Epithelial cell of proximal tubule (primary cell): ENCODE data around the gene RIN1. TPM values are rescaled to one million over a fixed set of nuclear protein-coding genes. Genes with fewer than 3 reads are reported as not detected.

ENCODE experiments used
- DNase-seq: peaks from one replicate; pipeline ENCODE4 v3.0.0-alpha.2; 2011; ENCODE audit warnings: low read depth
- H3K4me3 ChIP-seq: 2 replicates; pipeline ENCODE4 v1.5.1; 2011; ENCODE audit warnings: low read depth, mild to moderate bottlenecking, low read length
- total RNA-seq: library from RNA; depleted of rRNA; stranded (reverse); fragments of >200 nt; gene quantifications from 2 replicates; pipeline ENCODE4 v1.2.3, GENCODE V29; 2015
- TF ChIP-seq, protein P1 (sequence below): conservative IDR thresholded peaks from 2 replicates; pipeline ENCODE4 v1.5.1; 2012; ENCODE audit warnings: low read depth, mild to moderate bottlenecking, low read length

The RIN1 gene
- total RNA-seq, 1 donor from 2014 or later: 18.9 TPM

DNA sequence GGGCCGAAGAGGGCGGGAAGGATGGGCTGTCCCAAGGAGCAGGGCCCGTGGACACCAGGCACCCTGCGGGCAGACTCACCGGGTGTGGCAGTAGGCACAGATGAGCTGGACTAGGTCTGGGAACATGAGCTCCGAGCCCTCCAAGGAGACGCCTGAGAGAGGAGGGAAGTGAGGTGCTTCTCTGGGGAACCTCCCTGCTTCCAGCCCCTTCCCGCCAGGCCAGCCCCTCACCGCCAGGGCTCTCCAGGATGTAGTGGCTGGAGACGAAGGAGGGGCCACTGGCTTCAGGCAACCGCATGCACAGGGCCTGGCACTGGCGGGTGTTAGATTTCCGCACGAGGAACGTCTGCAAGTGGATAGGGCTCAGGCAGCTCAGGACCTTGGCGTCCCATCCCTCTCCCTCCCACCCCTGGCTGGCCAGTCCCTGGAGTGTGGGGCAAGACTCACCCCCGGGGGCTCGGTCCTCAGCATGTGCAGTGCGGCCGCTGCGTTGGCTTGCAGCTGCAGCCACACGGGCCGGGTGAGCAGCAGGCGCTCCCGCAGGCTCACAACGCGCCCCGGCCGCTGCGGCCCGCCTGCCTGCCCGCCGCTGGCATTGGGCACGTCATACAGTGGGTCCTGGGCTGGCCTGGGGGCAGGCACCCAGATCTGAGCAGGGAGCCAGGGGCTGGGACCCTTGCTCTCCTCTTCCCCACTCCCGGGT is 552 bp downstream of the RIN1 start:
- TF ChIP-seq, protein P1, sequence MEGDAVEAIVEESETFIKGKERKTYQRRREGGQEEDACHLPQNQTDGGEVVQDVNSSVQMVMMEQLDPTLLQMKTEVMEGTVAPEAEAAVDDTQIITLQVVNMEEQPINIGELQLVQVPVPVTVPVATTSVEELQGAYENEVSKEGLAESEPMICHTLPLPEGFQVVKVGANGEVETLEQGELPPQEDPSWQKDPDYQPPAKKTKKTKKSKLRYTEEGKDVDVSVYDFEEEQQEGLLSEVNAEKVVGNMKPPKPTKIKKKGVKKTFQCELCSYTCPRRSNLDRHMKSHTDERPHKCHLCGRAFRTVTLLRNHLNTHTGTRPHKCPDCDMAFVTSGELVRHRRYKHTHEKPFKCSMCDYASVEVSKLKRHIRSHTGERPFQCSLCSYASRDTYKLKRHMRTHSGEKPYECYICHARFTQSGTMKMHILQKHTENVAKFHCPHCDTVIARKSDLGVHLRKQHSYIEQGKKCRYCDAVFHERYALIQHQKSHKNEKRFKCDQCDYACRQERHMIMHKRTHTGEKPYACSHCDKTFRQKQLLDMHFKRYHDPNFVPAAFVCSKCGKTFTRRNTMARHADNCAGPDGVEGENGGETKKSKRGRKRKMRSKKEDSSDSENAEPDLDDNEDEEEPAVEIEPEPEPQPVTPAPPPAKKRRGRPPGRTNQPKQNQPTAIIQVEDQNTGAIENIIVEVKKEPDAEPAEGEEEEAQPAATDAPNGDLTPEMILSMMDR: no peak
- DNase-seq: no peak
- peak overlapping the region; percentile 96 for H3K4me3 ChIP-seq

DNA sequence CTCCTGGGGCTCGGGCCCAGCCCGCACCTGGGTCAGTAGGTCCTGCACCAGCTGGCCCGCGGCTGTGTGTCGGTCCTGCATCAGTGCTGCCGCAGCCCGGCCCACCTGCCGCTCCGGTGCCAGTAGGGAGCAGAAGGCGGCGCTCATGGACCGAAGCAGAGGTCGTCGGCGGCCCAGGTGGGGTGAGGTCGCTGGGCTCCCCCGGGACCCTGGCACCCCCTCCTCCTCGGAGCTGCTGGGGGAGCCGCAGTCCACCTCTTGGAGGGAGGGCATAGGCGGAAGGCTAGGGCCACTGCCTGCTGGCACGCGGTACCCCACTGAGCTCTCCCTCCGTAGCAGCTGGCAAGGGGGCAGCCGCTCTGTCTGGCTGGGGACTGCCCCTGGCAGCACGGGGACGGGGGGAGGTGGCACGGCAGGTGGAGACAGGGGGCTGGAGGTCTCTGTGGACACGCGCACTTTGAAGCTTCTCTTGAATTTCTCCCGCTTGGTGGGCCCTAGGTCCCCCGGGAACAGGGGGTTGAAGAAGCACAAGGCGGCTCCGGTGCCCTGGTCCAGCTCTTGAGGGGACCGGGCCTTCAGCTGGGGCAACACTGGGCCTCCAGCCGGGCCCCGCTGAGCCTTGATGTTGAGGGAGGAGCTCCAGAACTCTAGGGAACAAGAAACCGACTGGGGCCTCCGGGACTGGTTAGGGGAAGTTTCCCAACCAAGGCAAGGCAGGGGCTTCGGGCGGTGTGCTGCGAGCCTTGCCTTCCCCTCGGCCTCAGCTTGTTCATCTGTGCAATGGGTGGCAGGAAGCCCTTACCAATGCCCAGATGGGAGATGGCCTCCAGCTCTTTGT is 1.4 kb downstream of the RIN1 start:
- TF ChIP-seq, protein P1: no peak
- peak overlapping the region; percentile 96 for H3K4me3 ChIP-seq
- DNase-seq: no peak

DNA sequence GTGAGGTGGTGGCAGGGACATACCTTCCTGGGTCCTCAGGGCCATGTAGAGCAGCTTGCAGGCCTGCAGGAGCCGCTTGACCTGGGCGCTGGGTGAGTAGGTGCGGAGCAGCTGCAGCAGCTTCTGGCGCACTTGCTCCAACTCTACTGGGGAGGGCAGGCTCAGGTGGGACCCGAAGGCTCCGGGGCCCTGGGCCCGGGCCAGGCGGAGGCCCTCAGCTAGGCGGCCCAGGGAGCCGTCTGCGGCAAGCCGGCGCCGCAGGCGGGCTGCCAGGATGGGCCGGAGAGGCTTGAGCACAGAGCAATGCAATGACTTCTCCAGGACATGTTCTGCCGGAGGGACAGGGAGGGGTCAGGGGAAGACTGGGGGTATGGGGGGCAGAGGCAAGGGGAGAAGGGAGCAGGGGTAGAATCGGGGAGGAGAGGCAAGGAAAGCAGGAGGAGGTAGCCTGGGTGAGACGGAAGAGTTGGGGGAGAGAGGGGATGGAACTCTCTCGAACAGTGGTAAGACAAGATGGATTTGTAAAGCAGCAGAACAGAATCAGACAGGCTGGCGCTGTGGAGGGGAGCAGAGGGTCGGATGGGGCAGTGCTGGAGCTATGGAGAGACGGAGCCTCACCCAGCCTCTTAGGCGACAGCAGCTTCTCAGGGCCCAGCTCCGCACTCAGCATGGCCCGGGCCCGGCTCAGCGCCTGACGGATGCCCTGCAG is 2.2 kb downstream of the RIN1 start:
- no peak for DNase-seq
- TF ChIP-seq, protein P1: no peak
- H3K4me3 ChIP-seq: no peak overlapping the region

DNA sequence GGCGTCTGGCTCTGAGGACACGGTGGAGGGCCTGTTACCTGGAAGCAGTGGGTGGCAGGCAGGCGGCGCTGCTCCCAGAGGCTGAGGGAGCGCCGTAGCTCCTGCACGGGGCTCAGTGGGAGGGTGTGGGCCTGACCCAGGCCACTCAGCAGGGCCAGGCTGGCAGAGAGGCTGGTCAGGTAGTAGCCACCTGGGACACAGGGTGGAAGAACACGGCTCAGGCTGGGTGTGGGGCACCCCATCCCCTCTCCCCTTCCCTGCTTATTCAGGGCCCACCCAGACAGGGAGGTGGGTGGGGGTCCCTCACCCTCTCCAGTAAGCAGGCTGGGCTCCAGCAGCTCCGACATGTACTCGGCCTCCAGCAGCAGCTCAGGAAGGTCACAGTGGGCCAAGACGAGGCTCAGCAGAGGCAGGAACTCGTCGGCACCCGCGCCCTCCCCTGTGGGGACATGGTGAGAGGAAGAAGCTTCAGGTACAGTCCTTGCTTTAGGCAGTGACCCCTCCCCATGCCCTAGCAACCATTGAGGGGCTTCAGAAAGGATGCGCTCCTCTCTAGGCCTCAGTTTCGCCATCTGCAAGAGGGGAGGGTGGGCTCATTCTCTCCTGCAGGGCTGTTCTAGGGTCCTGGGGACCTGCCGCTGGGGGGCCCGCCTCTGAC is 2.9 kb downstream of the RIN1 start:
- no peak for DNase-seq
- TF ChIP-seq, protein P1: no peak
- no peak overlapping the region for H3K4me3 ChIP-seq

DNA sequence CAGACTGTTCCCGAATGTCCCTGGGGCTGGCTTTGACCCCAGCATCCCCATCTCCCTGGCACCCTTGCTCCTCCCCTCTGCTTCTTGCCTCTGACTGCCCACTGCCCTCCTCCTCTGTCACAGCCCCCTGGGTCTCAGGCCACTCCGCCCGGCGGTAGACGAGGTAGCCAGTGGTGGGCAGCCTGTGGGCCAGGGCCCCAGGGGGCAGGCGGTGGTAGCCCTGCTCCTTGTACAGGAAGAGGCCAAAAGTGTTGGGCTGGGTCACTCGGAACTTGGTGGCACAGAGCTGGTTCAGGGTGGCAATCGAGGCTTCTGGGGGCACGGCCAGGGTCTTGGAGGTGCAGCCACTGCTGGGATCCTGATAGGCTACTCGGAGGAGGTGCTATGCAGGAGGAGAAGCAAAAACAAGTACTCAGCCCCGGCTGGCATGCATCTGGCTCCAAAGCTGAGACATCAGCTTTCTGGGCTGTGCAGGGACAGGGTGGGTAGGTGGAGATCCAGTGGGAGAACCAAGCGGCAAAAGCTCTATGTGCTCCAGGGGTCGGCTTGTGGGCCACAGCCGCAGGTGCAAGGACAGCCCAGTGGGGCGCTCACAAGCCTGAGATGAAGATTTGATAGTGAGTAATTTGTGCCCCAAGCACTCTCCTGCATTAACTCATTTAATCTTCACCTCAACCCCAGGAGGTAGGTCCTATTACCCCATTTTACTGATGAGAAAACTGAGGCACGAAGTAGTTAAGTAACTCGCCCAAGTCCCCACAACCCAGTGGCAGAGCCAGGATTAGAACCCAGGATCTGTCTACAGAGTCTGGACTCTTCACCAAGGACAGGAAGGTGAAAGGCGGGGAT is 3.6 kb downstream of the RIN1 start:
- H3K4me3 ChIP-seq: no peak overlapping the region
- no peak for DNase-seq
- TF ChIP-seq, protein P1: no peak
